ENCODE measurements around the gene RC3H2. TPM values are rescaled to one million over a fixed set of nuclear protein-coding genes. Genes with fewer than 3 reads are reported as not detected.

The RC3H2 gene
- total RNA-seq, 1 donor from 2014 or later = 56.7 TPM

- Mint-ChIP-seq H3K27me3 (ENCODE audit: insufficient read depth, low read depth) (no peaks in the 10 kb centered on the region), H3K4me1 (peaks cover 9% of the 10 kb centered on the region), H3K9me3 (no peaks in the 10 kb centered on the region), H3K27ac (no peak overlapping the region), H3K36me3 (no peaks in the 10 kb centered on the region), H3K4me3 (no peak overlapping the region)
- no peak overlapping the region for H3K27ac ChIP-seq
- no peaks in the 10 kb centered on the region for H3K9me3 ChIP-seq (ENCODE audit: low read depth)
- peaks cover 7% of the 10 kb centered on the region for H3F3A ChIP-seq (ENCODE audit: low read depth)
- DNase-seq (ENCODE audit: low spot score) = no peak
- peaks cover 35% of the 10 kb centered on the region for H4K20me1 ChIP-seq (ENCODE audit: low read depth)
- peak overlapping the region; percentile 89 for H3K4me2 ChIP-seq
- H2AFZ ChIP-seq (replicated peaks) = no peak overlapping the region
- H3K36me3 ChIP-seq = no peaks in the 10 kb centered on the region
- H3K79me2 ChIP-seq (ENCODE audit: low read depth) = peaks cover 94% of the 10 kb centered on the region
- H3K4me1 ChIP-seq = peaks cover 15% of the 10 kb centered on the region
- TF ChIP-seq EZH2phosphoT487 (IDR thresholded peaks at IDR 0.05) (no peak), EZH2 (IDR thresholded peaks at IDR 0.05) (no peak)
- TF ChIP-seq, protein P1, sequence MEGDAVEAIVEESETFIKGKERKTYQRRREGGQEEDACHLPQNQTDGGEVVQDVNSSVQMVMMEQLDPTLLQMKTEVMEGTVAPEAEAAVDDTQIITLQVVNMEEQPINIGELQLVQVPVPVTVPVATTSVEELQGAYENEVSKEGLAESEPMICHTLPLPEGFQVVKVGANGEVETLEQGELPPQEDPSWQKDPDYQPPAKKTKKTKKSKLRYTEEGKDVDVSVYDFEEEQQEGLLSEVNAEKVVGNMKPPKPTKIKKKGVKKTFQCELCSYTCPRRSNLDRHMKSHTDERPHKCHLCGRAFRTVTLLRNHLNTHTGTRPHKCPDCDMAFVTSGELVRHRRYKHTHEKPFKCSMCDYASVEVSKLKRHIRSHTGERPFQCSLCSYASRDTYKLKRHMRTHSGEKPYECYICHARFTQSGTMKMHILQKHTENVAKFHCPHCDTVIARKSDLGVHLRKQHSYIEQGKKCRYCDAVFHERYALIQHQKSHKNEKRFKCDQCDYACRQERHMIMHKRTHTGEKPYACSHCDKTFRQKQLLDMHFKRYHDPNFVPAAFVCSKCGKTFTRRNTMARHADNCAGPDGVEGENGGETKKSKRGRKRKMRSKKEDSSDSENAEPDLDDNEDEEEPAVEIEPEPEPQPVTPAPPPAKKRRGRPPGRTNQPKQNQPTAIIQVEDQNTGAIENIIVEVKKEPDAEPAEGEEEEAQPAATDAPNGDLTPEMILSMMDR (IDR thresholded peaks at IDR 0.05) = no peak
- peak overlapping the region; percentile 91 for H3K4me3 ChIP-seq
- no peaks in the 10 kb centered on the region for H3K27me3 ChIP-seq
- H3K9ac ChIP-seq = peak overlapping the region; percentile 81
Observed at GRCh38 chr9:122929796-122930354, 24.7 kb upstream of the RC3H2 start.

DNA sequence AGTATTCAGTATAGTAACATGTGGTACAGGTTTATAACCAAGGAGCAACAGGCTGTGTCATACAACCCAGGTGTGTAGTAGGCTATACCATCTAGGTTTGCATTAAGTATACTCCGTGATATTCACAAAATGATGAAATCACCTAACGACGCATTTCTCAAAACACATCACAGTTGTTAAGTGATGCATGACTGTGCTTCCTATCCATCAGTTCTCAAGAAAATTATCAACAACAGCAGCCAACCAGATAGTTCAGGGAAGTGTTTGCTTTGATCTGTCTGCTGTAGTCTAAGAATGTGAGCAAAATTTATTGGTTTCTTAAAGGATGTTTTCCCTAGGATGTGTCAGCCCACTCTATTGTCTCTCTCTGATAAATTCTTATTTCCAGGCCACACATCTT lies 18.8 kb upstream of the RC3H2 start:
- no peak for DNase-seq (ENCODE audit: low spot score)
- Histone ChIP-seq H2AFZ (replicated peaks) (no peak overlapping the region), H3K9ac (no peak overlapping the region), H3K4me2 (no peak overlapping the region), H3K4me1 (no peaks in the 10 kb centered on the region), H3K79me2 (ENCODE audit: low read depth) (peaks cover 79% of the 10 kb centered on the region), H3K4me3 (no peak overlapping the region), H3K9me3 (ENCODE audit: low read depth) (no peaks in the 10 kb centered on the region), H4K20me1 (ENCODE audit: low read depth) (peaks cover 38% of the 10 kb centered on the region), H3K36me3 (no peaks in the 10 kb centered on the region), H3F3A (ENCODE audit: low read depth) (peaks cover 5% of the 10 kb centered on the region), H3K27ac (no peak overlapping the region), H3K27me3 (no peaks in the 10 kb centered on the region)
- Mint-ChIP-seq H3K9me3 (no peaks in the 10 kb centered on the region), H3K36me3 (peaks cover 2% of the 10 kb centered on the region), H3K27ac (no peak overlapping the region), H3K4me3 (no peak overlapping the region), H3K27me3 (ENCODE audit: insufficient read depth, low read depth) (no peaks in the 10 kb centered on the region), H3K4me1 (peaks cover 2% of the 10 kb centered on the region)
- TF ChIP-seq, protein P1 (IDR thresholded peaks at IDR 0.05) = no peak
- TF ChIP-seq EZH2phosphoT487 (IDR thresholded peaks at IDR 0.05) = no peak

DNA sequence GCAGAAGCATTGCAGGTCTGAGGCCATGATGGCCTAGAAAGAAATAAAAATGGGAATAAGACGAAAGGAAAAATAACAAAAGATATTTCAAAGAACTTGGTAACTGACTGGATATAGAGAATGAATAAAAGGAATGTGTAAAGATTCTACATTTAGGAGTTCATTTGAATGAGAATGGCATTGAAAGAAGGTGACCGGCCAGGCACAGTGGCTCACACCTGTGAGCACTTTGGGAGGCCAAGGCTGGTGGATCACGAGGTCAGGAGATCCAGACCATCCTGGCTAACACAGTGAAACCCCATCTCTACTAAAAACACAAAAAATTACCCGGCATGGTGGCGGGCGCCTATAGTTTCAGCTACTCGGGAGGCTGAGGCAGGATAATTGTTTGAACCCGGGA lies 17.6 kb upstream of the RC3H2 start:
- no peak for DNase-seq (ENCODE audit: low spot score)
- H2AFZ ChIP-seq (replicated peaks) = no peak overlapping the region
- H3K9me3 ChIP-seq (ENCODE audit: low read depth) = no peaks in the 10 kb centered on the region
- H3K4me3 ChIP-seq = no peak overlapping the region
- H3K27ac Mint-ChIP-seq = no peak overlapping the region
- peaks cover 5% of the 10 kb centered on the region for H3F3A ChIP-seq (ENCODE audit: low read depth)
- peaks cover 67% of the 10 kb centered on the region for H3K79me2 ChIP-seq (ENCODE audit: low read depth)
- H3K9me3 Mint-ChIP-seq = no peaks in the 10 kb centered on the region
- no peak overlapping the region for H3K4me2 ChIP-seq
- no peak overlapping the region for H3K27ac ChIP-seq
- H3K36me3 ChIP-seq = no peaks in the 10 kb centered on the region
- no peaks in the 10 kb centered on the region for H3K27me3 Mint-ChIP-seq (ENCODE audit: insufficient read depth, low read depth)
- H3K4me1 Mint-ChIP-seq = peaks cover 2% of the 10 kb centered on the region
- H4K20me1 ChIP-seq (ENCODE audit: low read depth) = peaks cover 30% of the 10 kb centered on the region
- no peak overlapping the region for H3K4me3 Mint-ChIP-seq
- no peaks in the 10 kb centered on the region for H3K4me1 ChIP-seq
- peaks cover 2% of the 10 kb centered on the region for H3K36me3 Mint-ChIP-seq
- no peak overlapping the region for H3K9ac ChIP-seq
- H3K27me3 ChIP-seq = no peaks in the 10 kb centered on the region
- TF ChIP-seq, protein P1 (IDR thresholded peaks at IDR 0.05) = no peak
- no peak for TF ChIP-seq EZH2 (IDR thresholded peaks at IDR 0.05)
- TF ChIP-seq EZH2phosphoT487 (IDR thresholded peaks at IDR 0.05) = no peak
